Ramos (cell line): ENCODE data around the gene SFXN5.
"Not testable (repeated sequence)": the region's sequence is repeated elsewhere in the genome, so short reads cannot be mapped to it uniquely, and the experiment has no call there.

Source experiments
- in situ Hi-C: fragments of 300-500 bp; cut with MboI; formaldehyde crosslinking; loops from one replicate; pipeline ENCODE4 v1.14.3; 2022; ENCODE audit warnings: low sequenced_read_pairs; ENCODE audit not compliant: unreplicated experiment

SFXN5 gene

DNA sequence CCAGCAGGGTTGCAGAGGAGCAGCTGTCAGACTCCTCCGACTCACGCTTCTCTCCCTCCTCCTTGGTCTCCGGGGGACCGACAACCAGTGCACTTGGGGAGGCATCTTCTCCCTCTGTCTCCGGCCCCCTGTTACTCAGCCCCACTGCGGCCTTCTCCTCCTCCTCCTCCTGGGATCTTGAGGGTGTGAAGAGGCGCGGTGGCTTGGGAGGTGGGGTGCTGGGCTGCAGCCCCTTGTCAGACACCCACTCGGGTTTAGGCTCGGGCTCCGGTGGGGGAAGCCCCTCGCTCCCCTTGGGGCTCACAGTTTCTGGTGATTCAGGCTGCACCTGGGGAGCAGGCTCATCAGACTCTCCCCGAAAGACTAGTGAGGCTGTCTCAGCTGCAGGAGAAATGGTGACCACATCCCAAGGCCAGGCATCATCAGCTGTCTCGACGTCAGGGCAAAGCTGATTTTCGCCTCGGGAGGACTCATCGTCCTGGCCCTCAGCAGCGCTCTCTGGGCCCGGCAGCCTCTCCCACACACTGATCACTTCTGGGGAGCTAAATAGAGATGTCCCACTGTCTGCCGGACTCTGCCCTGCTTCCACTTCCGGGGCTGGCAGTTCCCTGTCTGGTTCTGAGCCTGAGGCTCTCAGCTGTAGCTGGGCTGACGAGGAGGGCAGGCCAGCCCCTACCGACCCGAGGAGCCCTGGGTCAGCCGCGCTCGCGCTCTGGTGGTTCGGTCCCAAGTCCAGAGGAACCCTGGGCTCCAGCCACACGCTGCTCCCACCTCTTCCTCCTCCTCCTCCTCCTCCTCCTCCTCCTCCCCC, 9.0 kb upstream of the SFXN5 start:
- in situ Hi-C loops = loop anchor here (10.0 kb wide), 1 partner anchor 94 kb away; no protein-coding TSS in a partner anchor

DNA sequence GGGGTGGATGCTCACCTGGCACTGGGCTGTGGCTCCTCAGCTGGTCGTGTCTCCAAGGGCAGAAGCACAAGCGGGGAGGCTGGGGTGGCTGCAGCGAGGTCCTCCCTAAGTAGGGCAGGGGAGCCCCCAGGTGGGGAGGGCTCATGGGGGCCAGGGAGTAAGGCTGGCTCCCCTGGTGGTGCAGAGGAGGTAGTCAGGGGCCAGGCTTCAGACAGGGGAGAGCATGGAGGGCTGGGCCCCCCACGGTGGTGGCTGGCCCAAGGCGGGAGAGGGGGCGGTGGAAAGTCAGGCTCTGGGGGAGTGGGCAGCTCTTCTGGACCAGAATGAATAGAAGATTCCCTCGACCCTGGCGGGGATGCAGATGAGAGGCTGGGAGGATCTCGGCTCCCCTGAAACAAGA, 8.1 kb upstream of the SFXN5 start:
- in situ Hi-C loops = loop anchor here (10.0 kb wide), 1 partner anchor 95 kb away; no protein-coding TSS in a partner anchor

DNA sequence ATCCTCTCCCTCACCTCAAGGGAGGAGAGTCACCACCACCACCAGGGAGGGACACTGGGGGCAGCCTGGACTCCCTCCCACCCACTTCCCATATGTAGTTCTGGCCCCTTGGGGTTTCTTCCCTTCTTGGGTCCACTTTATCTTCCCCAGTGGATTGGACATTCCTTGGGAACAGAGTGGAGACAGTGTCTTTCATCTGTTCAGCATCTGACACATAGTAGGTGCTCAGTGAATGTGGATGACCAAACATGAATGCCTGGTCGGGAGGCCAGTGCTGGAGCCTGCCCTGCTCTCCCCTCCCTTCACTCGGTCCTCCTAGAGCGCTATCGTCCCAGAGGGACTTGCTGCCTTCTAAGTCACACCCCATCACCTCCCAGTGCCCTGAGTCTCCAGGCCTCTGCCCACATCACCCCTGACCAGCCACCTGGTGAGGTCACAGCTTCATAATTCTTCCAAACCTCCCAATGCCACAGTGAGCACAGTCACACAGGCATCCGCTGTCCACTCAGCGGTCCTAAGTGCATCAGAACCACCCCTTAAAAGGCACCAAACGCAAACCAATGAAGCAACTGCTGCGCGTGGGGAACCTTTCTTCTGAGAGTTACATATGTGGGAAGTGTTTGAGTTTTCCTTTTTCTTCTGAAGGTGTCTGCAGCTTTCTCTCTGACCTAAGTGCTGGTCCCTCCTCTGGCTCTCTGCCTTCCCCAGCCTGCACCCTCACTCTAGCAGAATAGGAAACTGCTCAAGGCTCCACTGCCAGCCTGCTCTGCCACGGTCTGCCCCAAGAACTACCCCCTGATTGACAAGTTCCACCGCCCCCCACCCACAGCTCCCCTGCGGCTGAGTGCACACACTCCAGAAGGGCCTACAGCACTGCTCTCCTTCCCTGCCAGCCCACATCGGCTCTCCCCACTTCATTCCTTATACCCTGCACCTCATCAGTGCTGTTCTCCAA, 7.2 kb upstream of the SFXN5 start:
- in situ Hi-C loops = no loop called here

DNA sequence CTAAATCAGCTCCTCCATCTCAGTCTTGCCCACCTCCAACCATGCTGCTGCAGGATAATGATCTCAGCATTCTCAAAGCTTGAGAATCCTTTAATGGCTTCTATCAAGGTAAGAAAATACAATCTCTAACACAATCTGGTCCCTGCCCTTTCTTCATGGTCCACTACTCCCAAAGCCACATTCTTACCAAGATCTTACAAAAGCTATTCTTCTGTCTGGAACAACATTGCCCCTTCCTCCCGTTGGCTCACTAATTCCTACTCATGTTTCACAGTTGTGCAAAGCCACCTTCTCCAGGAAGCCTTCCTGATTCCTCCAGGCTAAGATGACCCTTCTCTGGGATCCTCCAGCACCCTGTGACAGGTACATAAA, 5.9 kb upstream of the SFXN5 start:
- in situ Hi-C loops = no loop called here

DNA sequence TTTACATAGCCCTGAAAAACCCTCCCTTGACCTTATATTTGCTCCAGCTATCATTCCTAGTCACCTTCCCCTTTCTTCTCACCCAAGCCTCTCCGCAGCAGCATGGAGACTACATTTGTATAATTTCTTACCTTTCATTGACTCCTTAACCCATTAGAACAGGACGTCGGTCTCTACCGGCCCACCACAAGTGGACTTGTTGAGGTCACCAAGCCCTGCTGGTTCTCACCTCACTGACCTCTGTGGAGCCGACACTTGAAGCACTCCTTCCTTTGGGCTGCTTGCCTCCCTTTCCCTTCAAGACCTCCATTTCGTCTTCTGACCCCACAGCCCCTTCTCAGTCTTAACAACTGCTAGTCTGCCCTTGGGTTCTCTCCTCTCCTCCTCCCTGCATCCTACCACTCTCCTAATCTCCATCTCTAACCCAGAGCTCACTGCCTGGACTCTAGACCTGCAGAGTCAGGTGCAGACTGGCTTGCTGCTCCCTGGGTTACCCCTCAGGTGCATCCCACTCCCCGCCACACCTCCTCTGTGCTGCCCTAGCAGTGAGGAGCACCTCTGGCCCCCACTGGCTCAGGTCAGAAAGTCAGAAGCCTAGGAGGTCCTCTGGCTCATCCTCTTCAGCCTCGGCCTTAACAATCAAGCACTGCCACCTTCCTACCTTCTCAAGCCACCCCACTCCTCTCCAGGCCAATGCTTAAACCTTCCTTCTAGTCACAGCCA, 5.3 kb upstream of the SFXN5 start:
- in situ Hi-C loops = no loop called here

DNA sequence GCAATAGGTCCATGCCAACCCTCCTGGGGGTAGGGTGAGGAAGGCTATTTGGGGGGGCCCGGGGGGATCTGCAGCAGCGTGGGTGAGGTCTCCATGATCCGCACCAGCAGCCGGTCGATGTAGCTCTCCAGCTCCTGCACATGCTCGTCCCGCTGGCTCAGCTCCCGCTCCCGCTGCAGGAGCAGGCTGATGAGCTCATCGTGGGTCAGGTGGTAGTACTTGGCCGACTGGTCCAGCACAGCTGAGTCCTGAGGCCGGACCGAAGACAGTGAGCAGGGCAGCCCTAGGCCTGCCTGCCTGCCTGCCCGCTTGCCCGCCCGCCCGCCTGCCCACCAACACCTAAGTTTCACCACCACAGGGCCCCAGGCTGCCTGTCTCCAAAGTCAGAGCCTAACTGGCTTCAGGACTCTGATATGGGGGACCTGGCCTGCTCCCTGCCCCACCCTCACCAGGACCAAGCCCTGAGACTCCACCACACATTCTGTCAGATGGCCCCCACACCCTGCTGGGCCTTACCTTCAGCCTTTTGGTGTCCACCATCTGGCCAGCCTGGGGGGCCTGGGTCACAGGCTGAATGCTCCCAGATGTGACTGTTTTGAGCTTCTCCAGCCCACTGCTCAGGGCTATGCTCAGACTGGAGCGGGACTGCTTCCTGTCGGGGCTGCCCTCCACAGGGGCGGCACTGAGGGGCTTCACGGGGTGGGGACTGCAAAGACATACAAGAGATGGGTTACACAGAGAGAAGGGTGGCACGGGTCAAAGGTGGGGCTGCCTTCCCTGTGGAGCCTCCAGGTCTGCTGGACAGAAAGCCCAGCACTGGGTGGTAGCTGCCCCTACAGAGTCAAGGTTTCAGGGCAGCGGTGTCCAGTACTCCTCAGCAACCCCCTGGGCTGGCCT, 4.2 kb upstream of the SFXN5 start:
- in situ Hi-C loops = no loop called here

DNA sequence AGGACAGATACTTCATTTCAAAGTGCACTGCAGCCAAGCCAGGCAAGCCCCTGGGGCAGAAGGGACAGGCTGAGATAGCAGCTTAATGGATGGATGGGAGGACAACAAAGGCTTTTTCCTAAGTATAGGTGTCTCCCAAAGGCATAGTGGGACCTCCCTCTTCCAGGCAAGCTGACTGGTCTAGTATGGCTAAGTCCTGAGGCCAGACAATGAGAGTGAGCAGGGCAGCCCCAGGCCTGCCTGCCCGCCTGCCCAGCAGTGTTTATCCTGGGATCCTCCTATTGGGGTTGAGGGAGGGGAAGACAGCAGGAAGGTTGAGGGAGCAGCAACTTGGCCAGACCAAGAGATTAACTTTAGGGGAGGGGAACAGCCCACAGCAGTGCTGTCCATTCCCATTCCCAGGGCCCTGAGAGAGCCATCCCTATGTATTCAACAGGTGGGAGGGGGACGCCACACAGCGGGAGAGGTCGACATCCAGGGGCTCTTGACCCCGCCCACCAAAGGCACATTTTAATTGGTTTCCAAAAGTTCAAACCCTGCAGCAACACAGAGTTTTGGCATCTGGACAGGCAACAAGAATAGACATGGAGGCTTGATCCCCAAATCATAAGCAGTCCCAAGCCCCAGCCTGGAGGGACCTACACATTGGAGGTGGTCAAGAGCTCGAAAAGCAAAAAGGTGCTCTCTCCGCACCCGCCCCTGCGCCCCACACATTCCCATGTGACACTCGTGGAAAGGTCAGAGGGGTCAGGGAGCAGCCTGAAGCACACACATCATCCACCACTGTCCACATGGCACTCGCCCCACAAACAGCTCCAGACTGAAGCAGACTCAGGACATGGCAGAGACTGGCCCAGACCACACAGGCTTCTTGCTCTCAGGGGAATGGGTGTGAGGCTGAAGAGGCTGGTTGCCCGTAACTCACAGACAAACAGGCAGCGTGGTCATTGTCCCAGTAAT, 2.9 kb upstream of the SFXN5 start:
- in situ Hi-C loops = no loop called here

DNA sequence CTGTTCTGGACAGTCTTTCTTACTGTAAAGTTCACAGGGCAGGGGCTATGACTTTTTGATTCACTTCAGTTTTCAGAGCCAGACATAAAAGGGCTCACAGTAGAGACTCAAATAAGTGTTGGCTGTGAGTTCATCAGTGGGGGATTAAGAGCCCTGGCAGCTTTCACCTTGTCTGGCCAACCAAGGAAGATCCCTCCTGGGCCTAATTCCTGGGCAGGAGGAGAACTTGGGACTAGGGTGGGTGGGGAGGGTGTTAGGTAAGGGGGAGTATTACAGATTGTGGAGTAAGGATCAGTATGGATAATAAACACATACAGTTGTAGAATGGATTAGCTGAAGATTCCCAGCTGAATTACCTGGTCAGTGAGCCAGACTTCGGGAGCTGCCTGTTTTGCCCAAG, 904 bp upstream of the SFXN5 start:
- in situ Hi-C loops = no loop called here

DNA sequence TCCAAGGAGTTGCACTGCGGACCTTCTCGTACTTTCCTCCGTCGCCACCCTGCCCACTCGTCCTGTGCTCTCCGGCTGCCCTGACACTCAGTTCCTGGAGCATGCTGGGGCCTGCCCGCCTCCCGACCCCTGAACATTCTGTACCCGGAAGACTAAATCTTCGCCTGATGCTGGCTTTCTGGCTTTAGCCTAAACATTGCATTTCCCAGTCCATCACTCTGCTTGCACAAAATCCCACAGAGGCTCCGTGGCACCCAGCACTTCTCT, 550 bp upstream of the SFXN5 start:
- in situ Hi-C loops = no loop called here

DNA sequence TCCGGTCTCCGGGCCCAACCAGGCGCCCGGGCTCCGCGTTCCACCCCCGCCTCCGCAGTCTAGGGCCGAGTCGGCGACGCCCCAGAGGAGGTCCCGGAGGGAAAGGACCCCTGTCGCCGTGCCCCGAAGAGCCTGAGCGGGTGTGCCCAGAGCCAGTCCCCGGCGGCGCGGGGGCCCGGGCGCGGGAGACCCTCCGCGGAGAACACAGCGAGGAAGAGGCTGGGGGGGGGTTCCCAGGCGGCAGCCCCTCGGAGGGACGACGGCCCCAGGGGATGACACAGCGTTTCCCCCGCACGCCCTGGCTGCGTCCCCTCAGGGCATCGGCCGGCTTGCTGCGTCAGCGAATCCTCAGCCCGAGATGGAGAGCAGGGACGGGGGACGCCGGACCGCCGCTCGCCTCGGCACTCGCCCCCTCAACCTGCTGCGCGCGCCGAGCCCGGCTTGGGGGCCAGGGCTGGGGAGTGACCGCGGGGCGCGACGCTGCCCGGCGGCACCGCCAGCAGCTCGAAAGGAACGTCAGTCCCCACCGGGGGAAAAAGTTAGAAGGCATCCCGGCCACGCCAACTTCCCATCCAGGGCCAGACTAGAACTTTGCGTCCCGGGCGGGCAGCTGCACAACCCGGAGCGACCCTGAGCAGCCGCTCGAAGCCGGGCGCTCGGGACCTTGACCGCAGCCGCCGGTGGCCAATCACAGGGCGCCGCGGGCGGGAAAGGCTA, 711 bp downstream of the SFXN5 start:
- in situ Hi-C loops = no loop called here

DNA sequence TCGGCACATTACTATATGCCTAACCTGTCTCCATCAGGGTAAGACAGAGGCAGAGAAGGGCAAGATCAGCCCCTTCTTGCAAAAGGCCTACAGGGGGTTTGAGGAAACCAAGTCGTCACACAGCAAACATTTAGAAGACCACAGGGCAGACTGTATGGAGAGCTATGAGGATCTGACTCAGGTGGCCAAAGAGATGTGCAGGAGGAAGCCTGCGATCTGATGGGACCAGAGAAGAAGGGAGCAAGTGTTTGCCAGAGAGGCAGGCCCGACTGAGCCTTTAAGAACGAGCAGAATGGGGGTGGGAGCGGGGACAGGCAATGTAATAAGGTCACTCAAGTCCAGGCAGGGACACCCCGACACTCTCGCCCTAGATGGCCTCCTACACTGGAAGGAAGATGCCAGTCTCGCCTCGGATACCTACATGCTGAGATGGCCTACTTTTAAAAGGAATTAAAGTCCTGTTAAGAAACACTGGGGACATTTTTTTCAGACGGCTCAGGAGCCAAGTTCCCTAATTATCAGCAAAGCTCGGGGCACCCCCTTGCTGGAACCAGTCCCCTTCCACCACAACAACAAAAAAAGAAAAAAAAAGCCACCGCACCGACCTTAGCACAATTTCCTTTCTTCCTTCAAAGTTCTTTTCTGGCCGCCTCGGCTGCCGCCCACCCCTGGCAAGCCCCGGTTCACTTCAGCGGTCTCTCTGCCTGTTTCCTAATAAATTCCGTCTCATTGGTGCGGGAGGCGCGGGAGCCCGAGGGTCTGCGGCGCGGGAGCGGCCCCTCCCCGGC, 1.5 kb downstream of the SFXN5 start:
- in situ Hi-C loops = no loop called here

DNA sequence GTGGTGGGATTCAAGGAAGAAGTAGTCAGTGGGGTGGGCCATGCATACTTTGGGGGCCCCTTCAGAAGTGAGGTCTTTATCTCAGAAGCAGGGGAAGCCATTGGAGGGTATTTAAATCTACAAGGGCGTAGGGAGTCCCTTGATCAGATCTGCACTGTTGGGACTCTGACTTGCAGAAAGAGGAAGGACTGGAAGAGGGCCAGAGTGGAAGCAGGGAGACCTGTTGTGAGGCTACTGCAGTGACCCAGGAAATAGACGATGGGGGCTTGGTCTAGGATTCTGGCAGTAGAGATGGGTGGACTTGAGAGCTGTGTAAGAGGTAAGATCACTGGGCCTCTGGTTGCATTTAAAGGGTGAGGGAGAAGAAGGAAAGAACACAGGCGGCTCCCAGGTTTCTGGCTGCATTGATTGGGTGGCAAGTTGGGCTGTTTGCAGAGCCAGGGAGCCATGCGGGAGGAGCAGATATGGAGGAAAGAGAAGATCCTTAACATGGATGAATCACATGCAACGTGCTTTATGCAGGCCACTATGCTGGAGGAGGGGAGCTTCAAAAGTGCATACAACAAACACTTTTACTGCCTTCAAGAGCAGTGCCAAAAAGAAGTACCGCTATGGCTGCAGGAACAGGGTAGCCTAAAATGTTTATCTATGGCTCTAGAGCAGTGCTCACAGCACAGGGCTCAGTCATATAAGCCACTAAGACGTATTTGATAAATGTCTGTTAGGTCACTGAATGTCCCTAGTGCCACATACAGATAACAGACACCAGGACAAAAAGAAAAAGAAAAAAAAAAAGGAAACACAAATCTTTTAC, 2.3 kb downstream of the SFXN5 start:
- in situ Hi-C loops = no loop called here

DNA sequence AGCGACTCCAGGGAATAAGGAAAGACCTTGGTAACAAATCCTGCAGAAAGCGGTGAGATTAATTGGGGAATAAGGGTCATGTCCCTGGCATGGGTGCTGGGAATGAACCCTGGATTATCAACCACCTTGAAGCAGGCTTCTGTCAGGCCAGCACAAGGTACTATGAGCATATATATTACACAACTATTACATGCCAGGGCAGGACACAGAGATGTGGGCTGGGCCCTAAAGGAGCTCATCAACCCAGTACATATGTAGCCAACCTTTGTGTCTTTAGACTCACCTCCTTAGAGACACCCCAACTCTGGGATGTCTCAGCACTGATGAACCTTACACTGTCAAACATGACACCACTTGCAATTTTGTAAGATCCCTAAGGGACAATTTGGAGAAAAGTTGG, 3.4 kb downstream of the SFXN5 start:
- in situ Hi-C loops = no loop called here

DNA sequence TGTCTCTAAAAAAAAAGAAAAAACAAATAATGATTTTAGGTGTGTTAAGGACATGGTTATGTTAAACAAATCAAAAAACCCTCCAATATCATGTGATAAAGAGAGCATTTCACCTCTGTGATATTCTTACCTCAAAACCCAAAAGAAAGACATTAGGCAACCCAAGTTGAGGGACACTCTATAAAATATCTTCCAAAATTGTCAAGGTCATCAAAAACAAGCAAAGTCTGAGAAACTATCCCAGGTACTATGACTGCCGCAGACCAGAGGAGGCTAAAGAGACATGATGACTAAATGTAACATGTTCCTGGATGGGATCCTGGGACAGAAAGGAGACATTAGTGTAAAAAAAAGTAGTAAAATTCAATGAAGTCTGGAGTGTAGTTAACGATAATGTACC, 4.5 kb downstream of the SFXN5 start:
- in situ Hi-C loops = no loop called here

DNA sequence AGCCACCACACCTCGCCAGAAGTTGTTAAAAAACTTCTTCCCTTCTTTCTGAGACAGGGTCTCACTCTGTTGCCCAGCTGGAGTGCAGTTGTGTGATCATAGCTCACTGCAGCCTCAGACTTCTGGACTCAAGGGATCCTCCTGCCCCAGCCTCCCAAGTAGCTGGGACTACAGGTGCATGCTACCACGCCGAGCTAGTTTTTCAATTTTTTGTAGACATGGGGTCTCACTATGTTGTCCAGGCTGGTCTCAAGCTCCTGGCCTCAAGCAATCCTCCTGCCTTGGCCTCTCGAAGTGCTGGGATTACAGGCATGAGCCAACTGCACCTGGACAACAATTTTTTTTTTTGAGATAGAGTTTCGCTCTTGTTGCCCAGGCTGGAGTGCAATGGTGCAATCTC, 6.4 kb downstream of the SFXN5 start:
- in situ Hi-C loops = not testable (repeated sequence)
